ENCODE measurements around the gene DTD1. TPM values are rescaled to one million over a fixed set of nuclear protein-coding genes. Genes with fewer than 3 reads are reported as not detected.

DTD1 gene
- total RNA-seq, 1 experiment from 2014 or later = 62.8 TPM

DNA sequence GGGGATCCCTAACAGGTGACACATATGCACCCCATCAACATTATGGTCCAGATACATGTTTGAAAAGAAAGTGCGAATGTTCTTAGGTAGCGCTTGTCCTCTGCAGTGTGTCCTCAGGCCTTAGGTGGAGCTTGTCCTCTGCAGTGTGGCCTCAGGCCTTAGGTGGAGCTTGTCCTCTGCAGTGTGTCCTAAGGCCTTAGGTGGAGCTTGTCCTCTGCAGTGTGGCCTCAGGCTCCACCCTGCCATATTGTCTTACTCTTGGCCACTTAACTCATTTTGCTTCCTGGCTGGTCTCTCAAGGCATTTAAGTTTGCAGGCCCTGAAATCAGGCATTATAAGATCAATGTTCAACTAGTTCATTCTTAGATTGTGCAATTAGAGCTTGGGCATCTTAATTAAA, 151.0 kb downstream of the DTD1 start:
- intact Hi-C loops (cut with micrococcal nuclease; ENCODE audit: unreplicated experiment) = no loop called here
- CTCF ChIA-PET = no interaction called here
- H3K36me3 ChIP-seq (ENCODE audit: low read depth) = no peaks in the 10 kb centered on the region
- no peak for DNase-seq
- no peak overlapping the region for H3K27ac ChIP-seq
- no TSS peak for BruUV-seq (replicated peaks)
- H3K79me2 ChIP-seq (ENCODE audit: low read depth) = no peaks in the 10 kb centered on the region
- H3K4me3 ChIP-seq = no peak overlapping the region
- H3K4me1 ChIP-seq (replicated peaks; ENCODE audit: insufficient read depth) = no peaks in the 10 kb centered on the region
- no peak for TF ChIP-seq EZH2 (IDR thresholded peaks at IDR 0.05; ENCODE audit: low read depth)
- TF ChIP-seq, protein P1, sequence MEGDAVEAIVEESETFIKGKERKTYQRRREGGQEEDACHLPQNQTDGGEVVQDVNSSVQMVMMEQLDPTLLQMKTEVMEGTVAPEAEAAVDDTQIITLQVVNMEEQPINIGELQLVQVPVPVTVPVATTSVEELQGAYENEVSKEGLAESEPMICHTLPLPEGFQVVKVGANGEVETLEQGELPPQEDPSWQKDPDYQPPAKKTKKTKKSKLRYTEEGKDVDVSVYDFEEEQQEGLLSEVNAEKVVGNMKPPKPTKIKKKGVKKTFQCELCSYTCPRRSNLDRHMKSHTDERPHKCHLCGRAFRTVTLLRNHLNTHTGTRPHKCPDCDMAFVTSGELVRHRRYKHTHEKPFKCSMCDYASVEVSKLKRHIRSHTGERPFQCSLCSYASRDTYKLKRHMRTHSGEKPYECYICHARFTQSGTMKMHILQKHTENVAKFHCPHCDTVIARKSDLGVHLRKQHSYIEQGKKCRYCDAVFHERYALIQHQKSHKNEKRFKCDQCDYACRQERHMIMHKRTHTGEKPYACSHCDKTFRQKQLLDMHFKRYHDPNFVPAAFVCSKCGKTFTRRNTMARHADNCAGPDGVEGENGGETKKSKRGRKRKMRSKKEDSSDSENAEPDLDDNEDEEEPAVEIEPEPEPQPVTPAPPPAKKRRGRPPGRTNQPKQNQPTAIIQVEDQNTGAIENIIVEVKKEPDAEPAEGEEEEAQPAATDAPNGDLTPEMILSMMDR (conservative IDR thresholded peaks at IDR 0.05) = no peak
- POLR2A ChIA-PET (ENCODE audit: unreplicated experiment) = interaction anchor here (0.6 kb wide), 1 partner anchor 113 kb away, joined by 8 read pairs; no protein-coding TSS in a partner anchor
- H3K27me3 ChIP-seq (ENCODE audit: insufficient read depth, low read depth) = no peaks in the 10 kb centered on the region
- no peak overlapping the region for H3K4me2 ChIP-seq
- H3F3A ChIP-seq (ENCODE audit: insufficient read depth, low read depth) = no peaks in the 10 kb centered on the region
- H2AFZ ChIP-seq = no peak overlapping the region
- H4K20me1 ChIP-seq (ENCODE audit: insufficient read depth) = no peaks in the 10 kb centered on the region
- H3K9me3 ChIP-seq (ENCODE audit: insufficient read depth, low read depth) = no peaks in the 10 kb centered on the region
- no peaks in the 10 kb centered on the region for H3K9me2 ChIP-seq (ENCODE audit: insufficient read depth)

DNA sequence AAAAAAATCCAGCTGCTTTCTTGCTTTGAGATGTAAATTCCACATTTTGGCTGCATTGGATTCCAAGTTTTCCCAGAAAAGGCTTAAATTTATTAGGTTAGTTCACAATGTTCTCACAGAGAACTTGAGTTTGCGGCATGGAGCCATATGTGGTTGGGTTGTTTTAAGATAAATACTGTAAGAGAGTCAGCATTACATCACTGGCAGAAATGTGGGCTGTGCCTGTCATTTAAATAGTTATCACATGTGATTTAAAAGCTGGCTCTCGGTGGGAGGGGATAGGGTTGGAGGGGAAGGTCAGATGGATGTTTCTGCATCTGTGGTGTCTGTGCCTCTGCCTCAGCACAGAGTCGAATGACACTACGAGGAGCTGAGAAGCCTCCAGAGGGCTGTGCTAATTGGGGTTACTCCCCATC, 151.9 kb downstream of the DTD1 start:
- Histone ChIP-seq H3K27ac (no peak overlapping the region), H3F3A (ENCODE audit: insufficient read depth, low read depth) (no peaks in the 10 kb centered on the region; the same call in 1 of the 2 replicates), H3K36me3 (ENCODE audit: low read depth) (no peaks in the 10 kb centered on the region), H3K27me3 (ENCODE audit: insufficient read depth, low read depth) (no peaks in the 10 kb centered on the region), H3K9me3 (ENCODE audit: insufficient read depth, low read depth) (no peaks in the 10 kb centered on the region), H3K4me1 (replicated peaks; ENCODE audit: insufficient read depth) (no peaks in the 10 kb centered on the region), H3K4me3 (no peak overlapping the region), H2AFZ (no peak overlapping the region), H3K9me2 (ENCODE audit: insufficient read depth) (no peaks in the 10 kb centered on the region), H3K4me2 (no peak overlapping the region), H4K20me1 (ENCODE audit: insufficient read depth) (no peaks in the 10 kb centered on the region), H3K79me2 (ENCODE audit: low read depth) (no peaks in the 10 kb centered on the region)
- POLR2A ChIA-PET (ENCODE audit: unreplicated experiment) = no interaction called here
- no TSS peak for BruUV-seq (replicated peaks)
- no peak for DNase-seq
- CTCF ChIA-PET = interaction anchor here (0.6 kb wide), 1 partner anchor 193 kb away, joined by 8 read pairs; no protein-coding TSS in a partner anchor
- no peak for TF ChIP-seq EZH2 (IDR thresholded peaks at IDR 0.05; ENCODE audit: low read depth)
- TF ChIP-seq, protein P1 (conservative IDR thresholded peaks at IDR 0.05) = no peak
- intact Hi-C loops (cut with micrococcal nuclease; ENCODE audit: unreplicated experiment) = no loop called here

DNA sequence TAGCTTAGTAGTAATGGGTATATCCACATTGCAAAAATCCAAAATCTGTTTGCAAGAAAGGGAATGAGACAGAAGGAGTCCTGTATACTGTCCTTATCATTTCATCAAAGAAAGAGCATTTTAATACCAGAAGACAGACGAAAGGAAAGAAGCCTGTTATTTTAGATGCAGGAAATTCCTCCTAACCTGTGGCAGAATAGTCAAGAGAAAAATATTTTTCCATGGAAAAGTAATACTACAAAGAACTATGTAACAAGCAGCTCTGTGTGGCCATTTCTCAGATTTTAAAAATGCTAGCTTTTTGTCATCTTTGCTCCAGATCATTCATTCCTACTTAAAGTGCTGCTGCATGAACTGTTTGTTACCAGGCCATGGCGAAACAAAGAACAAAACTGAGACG, 152.9 kb downstream of the DTD1 start:
- Histone ChIP-seq H3K27ac (no peak overlapping the region), H3K4me2 (no peak overlapping the region), H2AFZ (no peak overlapping the region), H3F3A (ENCODE audit: insufficient read depth, low read depth) (no peaks in the 10 kb centered on the region; the same call in 1 of the 2 replicates), H3K4me1 (replicated peaks; ENCODE audit: insufficient read depth) (no peaks in the 10 kb centered on the region), H3K9me2 (ENCODE audit: insufficient read depth) (no peaks in the 10 kb centered on the region), H3K79me2 (ENCODE audit: low read depth) (no peaks in the 10 kb centered on the region), H3K27me3 (ENCODE audit: insufficient read depth, low read depth) (no peaks in the 10 kb centered on the region), H3K4me3 (no peak overlapping the region), H4K20me1 (ENCODE audit: insufficient read depth) (no peaks in the 10 kb centered on the region), H3K9me3 (ENCODE audit: insufficient read depth, low read depth) (no peaks in the 10 kb centered on the region), H3K36me3 (ENCODE audit: low read depth) (no peaks in the 10 kb centered on the region)
- TF ChIP-seq, protein P1 (conservative IDR thresholded peaks at IDR 0.05) = no peak
- TF ChIP-seq EZH2 (IDR thresholded peaks at IDR 0.05; ENCODE audit: low read depth) = no peak
- no TSS peak for BruUV-seq (replicated peaks)
- DNase-seq = no peak
- ChIA-PET POLR2A (ENCODE audit: unreplicated experiment) (no interaction called here), CTCF (no interaction called here)
- intact Hi-C loops (cut with micrococcal nuclease; ENCODE audit: unreplicated experiment) = no loop called here

All from PC-9 (cell line).